Measurements from ENCODE around the gene RFNG. TPM values are rescaled to one million over a fixed set of nuclear protein-coding genes. Genes with fewer than 3 reads are reported as not detected.

RFNG gene
- total and polyA plus RNA-seq, 2 of the 13 experiments (the other 11 are each of a cell fraction or from before 2014, with no cell fraction given): 61.4 to 64.0 TPM

DNA sequence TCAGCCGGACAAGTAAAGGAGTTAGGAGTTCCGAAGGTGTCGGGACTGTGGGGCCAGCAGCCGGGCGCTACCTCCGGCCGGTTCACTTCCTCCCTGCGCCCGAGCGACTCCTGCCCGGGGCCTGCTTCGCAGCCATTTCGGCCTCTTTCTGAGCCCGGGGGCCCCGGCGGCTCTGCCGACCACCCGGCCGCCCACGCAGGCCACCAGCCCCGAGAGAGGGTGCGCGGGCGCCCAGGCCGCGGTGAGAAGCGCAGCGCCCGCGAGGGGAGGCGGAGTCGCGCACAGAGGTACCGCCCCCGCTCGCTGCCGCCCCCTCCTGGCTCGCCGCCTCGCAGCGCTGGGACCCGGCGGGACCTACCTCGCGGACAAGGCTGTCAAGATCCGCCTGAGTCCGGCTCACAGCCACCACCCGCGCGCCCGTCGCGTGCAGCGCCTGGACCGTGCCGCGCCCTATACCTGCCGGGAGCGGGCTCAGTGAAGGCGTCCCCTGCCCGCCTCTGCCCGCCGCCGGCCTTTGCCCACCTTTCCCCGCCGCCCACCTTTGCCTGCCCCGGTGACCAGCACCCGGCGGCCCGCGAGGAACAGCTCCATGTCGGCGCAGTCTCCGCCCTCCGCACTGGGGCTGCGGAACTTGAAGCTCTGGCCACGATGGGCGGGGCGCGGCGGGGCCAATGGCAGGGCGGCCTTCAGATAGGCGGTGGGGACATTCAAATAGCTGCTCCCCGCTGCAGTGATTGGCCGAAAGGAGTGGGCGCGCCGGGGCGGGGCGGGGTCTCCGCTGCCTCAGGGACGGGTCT is 14.3 kb downstream of the RFNG start, which contains the start of gene DCXR (continued):
- TF ChIP-seq, protein P1, sequence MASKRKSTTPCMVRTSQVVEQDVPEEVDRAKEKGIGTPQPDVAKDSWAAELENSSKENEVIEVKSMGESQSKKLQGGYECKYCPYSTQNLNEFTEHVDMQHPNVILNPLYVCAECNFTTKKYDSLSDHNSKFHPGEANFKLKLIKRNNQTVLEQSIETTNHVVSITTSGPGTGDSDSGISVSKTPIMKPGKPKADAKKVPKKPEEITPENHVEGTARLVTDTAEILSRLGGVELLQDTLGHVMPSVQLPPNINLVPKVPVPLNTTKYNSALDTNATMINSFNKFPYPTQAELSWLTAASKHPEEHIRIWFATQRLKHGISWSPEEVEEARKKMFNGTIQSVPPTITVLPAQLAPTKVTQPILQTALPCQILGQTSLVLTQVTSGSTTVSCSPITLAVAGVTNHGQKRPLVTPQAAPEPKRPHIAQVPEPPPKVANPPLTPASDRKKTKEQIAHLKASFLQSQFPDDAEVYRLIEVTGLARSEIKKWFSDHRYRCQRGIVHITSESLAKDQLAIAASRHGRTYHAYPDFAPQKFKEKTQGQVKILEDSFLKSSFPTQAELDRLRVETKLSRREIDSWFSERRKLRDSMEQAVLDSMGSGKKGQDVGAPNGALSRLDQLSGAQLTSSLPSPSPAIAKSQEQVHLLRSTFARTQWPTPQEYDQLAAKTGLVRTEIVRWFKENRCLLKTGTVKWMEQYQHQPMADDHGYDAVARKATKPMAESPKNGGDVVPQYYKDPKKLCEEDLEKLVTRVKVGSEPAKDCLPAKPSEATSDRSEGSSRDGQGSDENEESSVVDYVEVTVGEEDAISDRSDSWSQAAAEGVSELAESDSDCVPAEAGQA (IDR thresholded peaks at IDR 0.05; ENCODE audit: low read depth): 0 out of 2 replicates have a peak, but pooled peaks have one; percentile 45
- TF ChIP-seq, protein P1 (CRISPR knock-in tag; IDR thresholded peaks at IDR 0.05; ENCODE audit: borderline replicate concordance): no peak
- TF ChIP-seq HOXA3 (CRISPR knock-in tag; IDR thresholded peaks at IDR 0.05) (peak; percentile 75), ZBTB38 (CRISPR knock-in tag; IDR thresholded peaks at IDR 0.05) (peak; percentile 95), ISL2 (CRISPR knock-in tag; IDR thresholded peaks at IDR 0.05) (no peak; the same call in 1 of the 2 replicates), ZC3H13 (CRISPR knock-in tag; IDR thresholded peaks at IDR 0.05) (no peak; the same call in 1 of the 2 replicates), NFE2L2 (IDR thresholded peaks at IDR 0.05; ENCODE audit: low read length) (no peak), AGO2 (optimal IDR thresholded peaks at IDR 0.05; ENCODE audit: low read depth, low read length) (peak; percentile 94), ZNF761 (CRISPR knock-in tag; conservative IDR thresholded peaks at IDR 0.05) (peak; percentile 90; the same call in 1 of the 2 replicates), TCF12 (IDR thresholded peaks at IDR 0.05) (no peak), TCF12 (CRISPR knock-in tag; IDR thresholded peaks at IDR 0.05) (peak; percentile 84; the same call in 1 of the 2 replicates), ZZZ3 (CRISPR knock-in tag; IDR thresholded peaks at IDR 0.05; ENCODE audit: borderline replicate concordance) (no peak), ASH2L (IDR thresholded peaks at IDR 0.05; ENCODE audit: insufficient read length, low read depth, low read length) (peak; percentile 89), SKI (IDR thresholded peaks at IDR 0.05; ENCODE audit: partially characterized antibody) (peak; percentile 83), U2AF1 (optimal IDR thresholded peaks at IDR 0.05; ENCODE audit: low read depth, low read length) (no peak), REPIN1 (CRISPR knock-in tag; IDR thresholded peaks at IDR 0.05; ENCODE audit: borderline replicate concordance, low read depth) (peak; percentile 61; the same call in 1 of the 2 replicates), ZNF101 (CRISPR knock-in tag; IDR thresholded peaks at IDR 0.05; ENCODE audit: borderline replicate concordance, low read depth) (no peak), NONO (IDR thresholded peaks at IDR 0.05) (no peak), NONO (CRISPR knock-in tag; conservative IDR thresholded peaks at IDR 0.05) (peak; percentile 89)
- TF ChIP-seq, protein P2, sequence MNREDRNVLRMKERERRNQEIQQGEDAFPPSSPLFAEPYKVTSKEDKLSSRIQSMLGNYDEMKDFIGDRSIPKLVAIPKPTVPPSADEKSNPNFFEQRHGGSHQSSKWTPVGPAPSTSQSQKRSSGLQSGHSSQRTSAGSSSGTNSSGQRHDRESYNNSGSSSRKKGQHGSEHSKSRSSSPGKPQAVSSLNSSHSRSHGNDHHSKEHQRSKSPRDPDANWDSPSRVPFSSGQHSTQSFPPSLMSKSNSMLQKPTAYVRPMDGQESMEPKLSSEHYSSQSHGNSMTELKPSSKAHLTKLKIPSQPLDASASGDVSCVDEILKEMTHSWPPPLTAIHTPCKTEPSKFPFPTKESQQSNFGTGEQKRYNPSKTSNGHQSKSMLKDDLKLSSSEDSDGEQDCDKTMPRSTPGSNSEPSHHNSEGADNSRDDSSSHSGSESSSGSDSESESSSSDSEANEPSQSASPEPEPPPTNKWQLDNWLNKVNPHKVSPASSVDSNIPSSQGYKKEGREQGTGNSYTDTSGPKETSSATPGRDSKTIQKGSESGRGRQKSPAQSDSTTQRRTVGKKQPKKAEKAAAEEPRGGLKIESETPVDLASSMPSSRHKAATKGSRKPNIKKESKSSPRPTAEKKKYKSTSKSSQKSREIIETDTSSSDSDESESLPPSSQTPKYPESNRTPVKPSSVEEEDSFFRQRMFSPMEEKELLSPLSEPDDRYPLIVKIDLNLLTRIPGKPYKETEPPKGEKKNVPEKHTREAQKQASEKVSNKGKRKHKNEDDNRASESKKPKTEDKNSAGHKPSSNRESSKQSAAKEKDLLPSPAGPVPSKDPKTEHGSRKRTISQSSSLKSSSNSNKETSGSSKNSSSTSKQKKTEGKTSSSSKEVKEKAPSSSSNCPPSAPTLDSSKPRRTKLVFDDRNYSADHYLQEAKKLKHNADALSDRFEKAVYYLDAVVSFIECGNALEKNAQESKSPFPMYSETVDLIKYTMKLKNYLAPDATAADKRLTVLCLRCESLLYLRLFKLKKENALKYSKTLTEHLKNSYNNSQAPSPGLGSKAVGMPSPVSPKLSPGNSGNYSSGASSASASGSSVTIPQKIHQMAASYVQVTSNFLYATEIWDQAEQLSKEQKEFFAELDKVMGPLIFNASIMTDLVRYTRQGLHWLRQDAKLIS (CRISPR knock-in tag; IDR thresholded peaks at IDR 0.05): peak; percentile 70; the same call in 1 of the 2 replicates
